Nephron progenitor cell (in vitro differentiated cells): ENCODE measurements around the gene GNAI3.

Experiments
- DNase-seq: peaks from one replicate; pipeline ENCODE4 v3.0.0; 2021
- H3K27ac Mint-ChIP-seq: 2 replicates; pipeline ENCODE4 v1.8.0; 2021; ENCODE audit warnings: mild to moderate bottlenecking, moderate library complexity, mixed read lengths
- H3K27me3 Mint-ChIP-seq: 2 replicates; pipeline ENCODE4 v1.8.0; 2021; ENCODE audit warnings: mild to moderate bottlenecking, low read depth, mixed read lengths; ENCODE audit not compliant: poor library complexity
- H3K36me3 Mint-ChIP-seq: 2 replicates; pipeline ENCODE4 v1.8.0; 2021; ENCODE audit warnings: low read depth, mixed read lengths
- H3K4me1 Mint-ChIP-seq: 2 replicates; pipeline ENCODE4 v1.8.0; 2021; ENCODE audit warnings: mixed read lengths
- H3K4me3 Mint-ChIP-seq: 2 replicates; pipeline ENCODE4 v1.8.0; 2021; ENCODE audit warnings: mild to moderate bottlenecking, moderate library complexity, mixed read lengths
- H3K9me3 Mint-ChIP-seq: 2 replicates; pipeline ENCODE4 v1.8.0; 2021; ENCODE audit warnings: mild to moderate bottlenecking, moderate library complexity, mixed read lengths
- TF ChIP-seq, protein P1 (sequence below): fragments of 200-600 bp; sonication (generic); IDR thresholded peaks from 2 replicates; pipeline ENCODE4 v1.5.0; 2021; ENCODE audit warnings: antibody characterized with exemption

Gene GNAI3

GRCh38 chr1:109528712-109529111, 19.7 kb upstream of the GNAI3 start:
- no peak for DNase-seq
- Mint-ChIP-seq H3K27me3 (peaks cover 24% of the 10 kb centered on the region), H3K4me1 (peaks cover 73% of the 10 kb centered on the region), H3K27ac (no peak overlapping the region), H3K36me3 (no peaks in the 10 kb centered on the region), H3K9me3 (peaks cover 6% of the 10 kb centered on the region), H3K4me3 (no peak overlapping the region)
- TF ChIP-seq, protein P1, sequence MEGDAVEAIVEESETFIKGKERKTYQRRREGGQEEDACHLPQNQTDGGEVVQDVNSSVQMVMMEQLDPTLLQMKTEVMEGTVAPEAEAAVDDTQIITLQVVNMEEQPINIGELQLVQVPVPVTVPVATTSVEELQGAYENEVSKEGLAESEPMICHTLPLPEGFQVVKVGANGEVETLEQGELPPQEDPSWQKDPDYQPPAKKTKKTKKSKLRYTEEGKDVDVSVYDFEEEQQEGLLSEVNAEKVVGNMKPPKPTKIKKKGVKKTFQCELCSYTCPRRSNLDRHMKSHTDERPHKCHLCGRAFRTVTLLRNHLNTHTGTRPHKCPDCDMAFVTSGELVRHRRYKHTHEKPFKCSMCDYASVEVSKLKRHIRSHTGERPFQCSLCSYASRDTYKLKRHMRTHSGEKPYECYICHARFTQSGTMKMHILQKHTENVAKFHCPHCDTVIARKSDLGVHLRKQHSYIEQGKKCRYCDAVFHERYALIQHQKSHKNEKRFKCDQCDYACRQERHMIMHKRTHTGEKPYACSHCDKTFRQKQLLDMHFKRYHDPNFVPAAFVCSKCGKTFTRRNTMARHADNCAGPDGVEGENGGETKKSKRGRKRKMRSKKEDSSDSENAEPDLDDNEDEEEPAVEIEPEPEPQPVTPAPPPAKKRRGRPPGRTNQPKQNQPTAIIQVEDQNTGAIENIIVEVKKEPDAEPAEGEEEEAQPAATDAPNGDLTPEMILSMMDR: no peak

- no peaks in the 10 kb centered on the region for H3K36me3 Mint-ChIP-seq
- H3K4me1 Mint-ChIP-seq: peaks cover 73% of the 10 kb centered on the region
- peaks cover 19% of the 10 kb centered on the region for H3K27me3 Mint-ChIP-seq
- DNase-seq: no peak
- H3K27ac Mint-ChIP-seq: peak overlapping the region; percentile 86
- peak overlapping the region; percentile 47 for H3K4me3 Mint-ChIP-seq
- H3K9me3 Mint-ChIP-seq: no peaks in the 10 kb centered on the region
- TF ChIP-seq, protein P1: no peak
These were observed 18.4 kb upstream of the GNAI3 start for GRCh38 chr1:109529881-109530456.

DNA sequence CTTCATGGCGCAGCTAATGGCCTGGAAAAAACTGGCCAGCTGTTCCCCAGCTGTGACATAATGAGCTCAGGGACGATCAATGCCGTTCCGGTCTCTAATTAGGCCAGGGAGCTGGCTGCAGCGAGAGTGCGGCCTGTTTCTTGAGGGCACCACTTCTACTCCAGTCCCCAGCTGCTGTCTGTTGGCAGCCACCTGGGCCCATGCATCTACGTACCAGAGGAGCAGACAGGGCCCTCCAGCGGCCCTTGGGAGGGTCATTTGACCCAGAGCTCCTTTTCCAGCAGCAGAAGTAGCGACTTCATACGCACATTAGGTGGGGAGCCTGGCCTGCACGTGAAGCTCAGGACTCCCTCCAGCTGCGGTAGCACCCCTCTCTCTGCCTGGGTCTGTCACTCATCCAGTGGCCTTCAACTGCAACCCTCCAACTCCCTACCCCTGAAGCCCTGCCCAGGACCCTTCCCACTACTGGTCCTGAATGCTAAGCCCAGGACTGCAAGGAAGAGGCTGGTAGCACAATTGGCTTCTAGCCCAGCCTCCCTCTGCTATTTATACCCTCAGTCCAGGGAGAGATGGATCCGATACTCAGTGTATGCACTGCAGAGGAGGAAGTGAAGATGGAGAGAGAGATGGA, 17.8 kb upstream of the GNAI3 start:
- H3K27me3 Mint-ChIP-seq: peaks cover 22% of the 10 kb centered on the region
- peak overlapping the region; percentile 47 for H3K4me3 Mint-ChIP-seq
- peaks cover 70% of the 10 kb centered on the region for H3K4me1 Mint-ChIP-seq
- no peaks in the 10 kb centered on the region for H3K36me3 Mint-ChIP-seq
- TF ChIP-seq, protein P1: no peak
- H3K9me3 Mint-ChIP-seq: no peaks in the 10 kb centered on the region
- peak overlapping the region; percentile 24 for H3K27ac Mint-ChIP-seq
- DNase-seq: peak; percentile 43

- H3K4me1 Mint-ChIP-seq: peaks cover 62% of the 10 kb centered on the region
- H3K9me3 Mint-ChIP-seq: no peaks in the 10 kb centered on the region
- peak overlapping the region; percentile 12 for H3K4me3 Mint-ChIP-seq
- DNase-seq: no peak
- H3K27me3 Mint-ChIP-seq: peaks cover 14% of the 10 kb centered on the region
- H3K27ac Mint-ChIP-seq: no peak overlapping the region
- TF ChIP-seq, protein P1: no peak
- no peaks in the 10 kb centered on the region for H3K36me3 Mint-ChIP-seq
These were observed 17.0 kb upstream of the GNAI3 start for GRCh38 chr1:109531380-109531779.

DNA sequence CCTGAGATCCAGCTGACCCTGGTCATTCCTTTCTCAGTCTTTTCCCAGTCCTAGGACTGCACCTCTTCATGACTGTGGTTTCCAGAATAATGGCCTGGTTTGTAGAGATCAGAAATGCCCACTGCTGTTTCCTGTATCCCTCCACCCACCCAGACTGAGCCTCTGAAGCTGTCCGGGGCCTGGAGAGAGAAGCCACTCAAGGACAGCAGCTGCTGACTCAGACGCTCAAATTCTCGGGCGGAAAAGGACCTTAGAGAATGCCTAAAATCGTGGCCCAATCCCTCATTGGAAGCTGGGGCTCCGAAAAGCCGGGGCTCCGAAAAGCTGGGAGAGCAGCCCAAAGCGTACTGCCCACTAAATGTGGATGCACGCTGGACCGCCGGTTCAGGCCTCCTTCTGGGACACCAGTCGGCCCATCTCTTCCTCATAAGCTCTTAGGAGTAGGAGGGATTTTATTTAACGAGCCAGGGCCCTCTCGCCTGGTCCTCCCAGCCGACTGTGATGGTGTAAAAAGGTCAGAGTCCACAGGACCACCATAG, 16.5 kb upstream of the GNAI3 start:
- Mint-ChIP-seq H3K27ac (no peak overlapping the region), H3K9me3 (no peaks in the 10 kb centered on the region), H3K4me1 (peaks cover 61% of the 10 kb centered on the region), H3K36me3 (no peaks in the 10 kb centered on the region), H3K4me3 (no peak overlapping the region), H3K27me3 (peaks cover 14% of the 10 kb centered on the region)
- TF ChIP-seq, protein P1: no peak
- DNase-seq: no peak
